HEK293 (cell line): Measurements from ENCODE around the gene FOXP1.

Experiments used
- CTCF ChIA-PET: fragments of 350-600 bp; formaldehyde crosslinking; extraction: SDS; loops from one replicate; lab custom pipeline; 2021; ENCODE audit warnings: antibody characterized with exemption; lab: Yijun Ruan, JAX
- POLR2A ChIA-PET: fragments of 300-600 bp; formaldehyde crosslinking; extraction: SDS; loops from one replicate; lab custom pipeline; 2020; ENCODE audit warnings: antibody characterized with exemption, inconsistent platforms; lab: Yijun Ruan, JAX
- H3K27ac ChIP-seq: fragments of 200-500 bp; sonication (Bioruptor generic); 2 replicates; pipeline ENCODE4 v1.5.1; 2014; ENCODE audit warnings: low read depth, low read length, control low read depth, inconsistent platforms; ENCODE audit errors: extremely low read depth
- H3K36me3 ChIP-seq, 2 experiments: fragments of 200-500 bp in 1 of 2; sonication (Bioruptor generic) in 1 of 2; 1 replicate in 1 of 2; 2 replicates in 1 of 2; pipeline ENCODE4 v1.5.1; 2014 to 2017; ENCODE audit warnings: inconsistent platforms in 2 of 2, low read length in 2 of 2; ENCODE audit not compliant: control insufficient read depth in 2 of 2, insufficient read depth in 1 of 2
- H3K4me1 ChIP-seq: fragments of 200-500 bp; sonication (Bioruptor generic); 2 replicates; pipeline ENCODE4 v1.5.1; 2014; ENCODE audit warnings: mild to moderate bottlenecking, low read length, inconsistent platforms; ENCODE audit not compliant: control insufficient read depth, insufficient read depth
- H3K4me3 ChIP-seq: 2 replicates; pipeline ENCODE4 v1.5.1; 2011; ENCODE audit warnings: low read depth, mild to moderate bottlenecking, control low read depth, low read length, moderate library complexity
- H3K9me3 ChIP-seq: fragments of 200-500 bp; sonication (Bioruptor generic); 2 replicates; pipeline ENCODE4 v1.5.1; 2014; ENCODE audit warnings: low read depth, low read length, inconsistent platforms; ENCODE audit not compliant: control insufficient read depth, insufficient read depth
- GLI2 ChIP-seq: fragments of 450-650 bp; formaldehyde crosslinking; IDR thresholded peaks from 2 replicates; pipeline ENCODE4; 2017; ENCODE audit warnings: missing biosample characterization, missing genetic modification characterization, low read depth, borderline replicate concordance
- GLIS2 ChIP-seq: fragments of 450-650 bp; formaldehyde crosslinking; IDR thresholded peaks from 2 replicates; pipeline ENCODE4 v1.5.1; 2016; ENCODE audit warnings: missing biosample characterization, missing genetic modification characterization
- PRDM1 ChIP-seq: fragments of 450-650 bp; formaldehyde crosslinking; IDR thresholded peaks from 2 replicates; pipeline ENCODE4; 2016; ENCODE audit warnings: missing biosample characterization, missing genetic modification characterization
- YY2 ChIP-seq: fragments of 450-650 bp; formaldehyde crosslinking; IDR thresholded peaks from 2 replicates; pipeline ENCODE4 v1.5.1; 2016; ENCODE audit warnings: missing biosample characterization, missing genetic modification characterization
- ZNF112 ChIP-seq: fragments of 450-650 bp; formaldehyde crosslinking; IDR thresholded peaks from 2 replicates; pipeline ENCODE4 v1.5.0; 2017; ENCODE audit warnings: missing biosample characterization, missing genetic modification characterization
- ZNF19 ChIP-seq: fragments of 450-650 bp; formaldehyde crosslinking; IDR thresholded peaks from 2 replicates; pipeline ENCODE4; 2016; ENCODE audit warnings: missing biosample characterization, missing genetic modification characterization, low read depth
- ZNF214 ChIP-seq: fragments of 450-650 bp; formaldehyde crosslinking; IDR thresholded peaks from 2 replicates; pipeline ENCODE4 v1.5.1; 2017; ENCODE audit warnings: missing biosample characterization, mild to moderate bottlenecking, missing genetic modification characterization, borderline replicate concordance
- ZNF23 ChIP-seq: fragments of 450-650 bp; formaldehyde crosslinking; IDR thresholded peaks from 2 replicates; pipeline ENCODE4 v1.5.1; 2016; ENCODE audit warnings: missing biosample characterization, missing genetic modification characterization, borderline replicate concordance
- ZNF324 ChIP-seq: fragments of 450-650 bp; formaldehyde crosslinking; IDR thresholded peaks from 2 replicates; pipeline ENCODE4 v1.5.1; 2016; ENCODE audit warnings: missing biosample characterization, missing genetic modification characterization
- ZNF366 ChIP-seq: fragments of 450-650 bp; formaldehyde crosslinking; conservative IDR thresholded peaks from 2 replicates; pipeline ENCODE4 v1.5.1; 2016; ENCODE audit warnings: missing biosample characterization, missing genetic modification characterization
- ZNF404 ChIP-seq: fragments of 450-650 bp; formaldehyde crosslinking; IDR thresholded peaks from 2 replicates; pipeline ENCODE4 v1.5.1; 2017; ENCODE audit warnings: missing biosample characterization, missing genetic modification characterization
- ZNF585B ChIP-seq: fragments of 450-650 bp; formaldehyde crosslinking; IDR thresholded peaks from 2 replicates; pipeline ENCODE4 v1.5.1; 2016; ENCODE audit warnings: missing biosample characterization, missing genetic modification characterization
- ZNF623 ChIP-seq: fragments of 450-650 bp; formaldehyde crosslinking; IDR thresholded peaks from 2 replicates; pipeline ENCODE4 v1.5.1; 2016; ENCODE audit warnings: missing biosample characterization, missing genetic modification characterization
- ZNF664 ChIP-seq: fragments of 450-650 bp; formaldehyde crosslinking; IDR thresholded peaks from 2 replicates; pipeline ENCODE4 v1.5.1; 2016; ENCODE audit warnings: missing biosample characterization, missing genetic modification characterization
- ZNF76 ChIP-seq: fragments of 450-650 bp; formaldehyde crosslinking; IDR thresholded peaks from 2 replicates; pipeline ENCODE4; 2016; ENCODE audit warnings: low read depth, missing biosample characterization, missing genetic modification characterization, borderline replicate concordance
- ZNF792 ChIP-seq: fragments of 450-650 bp; formaldehyde crosslinking; IDR thresholded peaks from 2 replicates; pipeline ENCODE4 v1.5.1; 2016; ENCODE audit warnings: missing biosample characterization, missing genetic modification characterization
- TF ChIP-seq, protein P1 (sequence below): sonication (generic); formaldehyde crosslinking; IDR thresholded peaks from 2 replicates; pipeline ENCODE4 v1.8.1; 2022; ENCODE audit warnings: mild to moderate bottlenecking, moderate library complexity, missing genetic modification reagents
- TF ChIP-seq, protein P2 (sequence below): fragments of 450-650 bp; formaldehyde crosslinking; IDR thresholded peaks from 2 replicates; pipeline ENCODE4 v1.5.1; 2016; ENCODE audit warnings: missing biosample characterization, missing genetic modification characterization
- TF ChIP-seq, protein P3 (sequence below): fragments of 450-650 bp; formaldehyde crosslinking; IDR thresholded peaks from 2 replicates; pipeline ENCODE4 v1.5.1; 2016; ENCODE audit warnings: missing biosample characterization, missing genetic modification characterization, borderline replicate concordance
- TF ChIP-seq, protein P4 (sequence below): fragments of 450-650 bp; formaldehyde crosslinking; IDR thresholded peaks from 2 replicates; pipeline ENCODE4 v1.5.1; 2017; ENCODE audit warnings: missing biosample characterization, missing genetic modification characterization

The FOXP1 gene

DNA sequence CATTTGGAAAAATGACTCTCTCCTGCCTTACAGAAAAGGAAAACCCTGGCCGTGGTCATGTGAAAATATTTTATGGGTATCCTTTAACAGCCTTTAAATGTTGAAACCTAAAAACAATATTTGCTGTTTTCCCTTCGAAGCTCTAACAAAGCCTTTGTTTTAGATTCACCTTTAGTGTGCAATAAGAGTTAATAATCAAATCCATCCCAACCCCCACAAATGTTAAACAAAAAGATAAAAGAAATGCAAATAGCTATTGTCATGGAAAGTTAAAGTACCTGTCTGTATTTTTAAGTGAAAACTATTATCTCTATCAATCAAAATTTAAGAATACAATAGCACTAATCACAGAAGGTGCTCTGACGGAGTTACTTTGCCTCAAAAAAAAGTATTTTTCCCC lies 279.3 kb downstream of the FOXP1 start:
- H3K36me3 ChIP-seq, result no peaks in the 10 kb centered on the region
- peaks cover 23% of the 10 kb centered on the region for H3K4me1 ChIP-seq
- no peak overlapping the region for H3K4me3 ChIP-seq
- H3K27ac ChIP-seq, result no peak overlapping the region
- ChIA-PET CTCF (no interaction called here), POLR2A (no interaction called here)
- no peaks in the 10 kb centered on the region for H3K9me3 ChIP-seq
- TF ChIP-seq YY2 (tag by site-specific recombination), result no peak
- TF ChIP-seq ZNF19, result no peak
- TF ChIP-seq, protein P1, sequence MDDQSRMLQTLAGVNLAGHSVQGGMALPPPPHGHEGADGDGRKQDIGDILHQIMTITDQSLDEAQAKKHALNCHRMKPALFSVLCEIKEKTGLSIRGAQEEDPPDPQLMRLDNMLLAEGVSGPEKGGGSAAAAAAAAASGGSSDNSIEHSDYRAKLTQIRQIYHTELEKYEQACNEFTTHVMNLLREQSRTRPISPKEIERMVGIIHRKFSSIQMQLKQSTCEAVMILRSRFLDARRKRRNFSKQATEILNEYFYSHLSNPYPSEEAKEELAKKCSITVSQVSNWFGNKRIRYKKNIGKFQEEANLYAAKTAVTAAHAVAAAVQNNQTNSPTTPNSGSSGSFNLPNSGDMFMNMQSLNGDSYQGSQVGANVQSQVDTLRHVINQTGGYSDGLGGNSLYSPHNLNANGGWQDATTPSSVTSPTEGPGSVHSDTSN (CRISPR knock-in tag), result no peak
- TF ChIP-seq ZNF214 (tag by site-specific recombination), result no peak
- no peak for TF ChIP-seq ZNF585B (tag by site-specific recombination)
- TF ChIP-seq, all 188 proteins: peak for 0

DNA sequence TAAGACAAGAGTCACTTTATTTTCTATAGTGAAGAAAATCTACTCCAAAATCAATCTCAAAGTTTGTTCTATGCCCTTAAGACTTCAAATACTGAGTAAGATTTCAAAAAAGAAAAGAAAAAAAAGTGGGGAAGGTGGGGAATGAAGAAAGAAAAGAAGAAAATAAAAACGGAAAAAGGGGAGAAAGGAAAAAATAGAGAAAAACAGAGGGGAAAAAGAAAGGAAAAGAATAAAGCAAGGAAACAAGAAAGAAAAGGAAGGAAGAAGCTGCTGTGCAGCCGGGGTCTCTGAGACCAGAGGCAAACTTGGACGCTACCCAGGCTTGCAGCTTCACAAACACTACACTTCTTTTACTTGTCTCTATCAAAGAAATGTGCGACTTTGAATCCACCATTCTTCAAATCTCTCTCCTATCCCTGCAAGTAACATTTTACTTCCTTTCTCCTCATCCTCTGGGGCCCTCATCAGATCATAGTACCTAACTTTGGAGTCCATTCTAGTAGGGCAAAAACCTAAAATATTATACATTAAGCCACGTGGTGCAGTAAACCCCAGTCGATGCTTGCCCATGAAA lies 279.8 kb downstream of the FOXP1 start:
- peak; percentile 36; the same call in 1 of the 2 replicates for TF ChIP-seq ZNF366
- TF ChIP-seq ZNF324 (tag by site-specific recombination), result no peak
- TF ChIP-seq ZNF623 (tag by site-specific recombination), result no peak
- TF ChIP-seq PRDM1 (tag by site-specific recombination), result peak; percentile 44; the same call in 1 of the 2 replicates
- TF ChIP-seq ZNF792 (tag by site-specific recombination), result no peak
- H3K4me3 ChIP-seq, result no peak overlapping the region
- no peaks in the 10 kb centered on the region for H3K9me3 ChIP-seq
- H3K36me3 ChIP-seq, result no peaks in the 10 kb centered on the region
- POLR2A ChIA-PET, result no interaction called here
- H3K27ac ChIP-seq, result no peak overlapping the region
- CTCF ChIA-PET, result no interaction called here
- H3K4me1 ChIP-seq, result peaks cover 23% of the 10 kb centered on the region

DNA sequence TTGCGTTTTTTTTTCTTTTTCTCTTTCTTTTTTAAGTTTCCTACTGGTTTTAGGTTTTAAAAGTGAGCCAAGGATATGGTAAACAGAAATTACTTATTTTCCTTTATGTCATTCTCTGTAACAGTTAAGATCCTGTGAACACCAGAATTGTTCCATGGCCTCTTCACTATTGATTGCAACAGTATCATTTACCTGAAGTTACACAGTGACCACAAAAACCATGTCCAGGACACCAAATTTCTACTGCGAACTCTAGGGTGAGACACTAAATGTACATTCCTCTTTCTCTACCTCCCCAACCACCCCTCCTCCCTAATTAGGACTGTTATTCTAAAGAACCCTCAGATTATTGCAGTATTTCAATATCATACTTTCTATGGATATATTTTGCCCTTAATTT lies 280.9 kb downstream of the FOXP1 start:
- H3K36me3 ChIP-seq, result no peaks in the 10 kb centered on the region
- ChIA-PET CTCF (no interaction called here), POLR2A (no interaction called here)
- peaks cover 19% of the 10 kb centered on the region for H3K4me1 ChIP-seq
- no peak overlapping the region for H3K27ac ChIP-seq
- H3K9me3 ChIP-seq, result no peaks in the 10 kb centered on the region
- no peak for TF ChIP-seq ZNF404 (tag by site-specific recombination)
- TF ChIP-seq, protein P2, sequence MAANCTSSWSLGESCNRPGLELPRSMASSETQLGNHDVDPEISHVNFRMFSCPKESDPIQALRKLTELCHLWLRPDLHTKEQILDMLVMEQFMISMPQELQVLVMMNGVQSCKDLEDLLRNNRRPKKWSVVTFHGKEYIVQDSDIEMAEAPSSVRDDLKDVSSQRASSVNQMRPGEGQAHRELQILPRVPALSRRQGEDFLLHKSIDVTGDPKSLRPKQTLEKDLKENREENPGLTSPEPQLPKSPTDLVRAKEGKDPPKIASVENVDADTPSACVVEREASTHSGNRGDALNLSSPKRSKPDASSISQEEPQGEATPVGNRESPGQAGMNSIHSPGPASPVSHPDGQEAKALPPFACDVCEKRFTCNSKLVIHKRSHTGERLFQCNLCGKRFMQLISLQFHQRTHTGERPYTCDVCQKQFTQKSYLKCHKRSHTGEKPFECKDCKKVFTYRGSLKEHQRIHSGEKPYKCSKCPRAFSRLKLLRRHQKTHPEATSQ (tag by site-specific recombination), result no peak
- TF ChIP-seq ZNF664, result no peak
- no peak for TF ChIP-seq ZNF112 (tag by site-specific recombination)
- TF ChIP-seq GLI2 (tag by site-specific recombination), result no peak
- TF ChIP-seq, protein P3, sequence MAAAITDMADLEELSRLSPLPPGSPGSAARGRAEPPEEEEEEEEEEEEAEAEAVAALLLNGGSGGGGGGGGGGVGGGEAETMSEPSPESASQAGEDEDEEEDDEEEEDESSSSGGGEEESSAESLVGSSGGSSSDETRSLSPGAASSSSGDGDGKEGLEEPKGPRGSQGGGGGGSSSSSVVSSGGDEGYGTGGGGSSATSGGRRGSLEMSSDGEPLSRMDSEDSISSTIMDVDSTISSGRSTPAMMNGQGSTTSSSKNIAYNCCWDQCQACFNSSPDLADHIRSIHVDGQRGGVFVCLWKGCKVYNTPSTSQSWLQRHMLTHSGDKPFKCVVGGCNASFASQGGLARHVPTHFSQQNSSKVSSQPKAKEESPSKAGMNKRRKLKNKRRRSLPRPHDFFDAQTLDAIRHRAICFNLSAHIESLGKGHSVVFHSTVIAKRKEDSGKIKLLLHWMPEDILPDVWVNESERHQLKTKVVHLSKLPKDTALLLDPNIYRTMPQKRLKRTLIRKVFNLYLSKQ, result no peak
- no peak for TF ChIP-seq GLIS2 (tag by site-specific recombination)
- TF ChIP-seq ZNF23 (tag by site-specific recombination), result no peak
- TF ChIP-seq, protein P4, sequence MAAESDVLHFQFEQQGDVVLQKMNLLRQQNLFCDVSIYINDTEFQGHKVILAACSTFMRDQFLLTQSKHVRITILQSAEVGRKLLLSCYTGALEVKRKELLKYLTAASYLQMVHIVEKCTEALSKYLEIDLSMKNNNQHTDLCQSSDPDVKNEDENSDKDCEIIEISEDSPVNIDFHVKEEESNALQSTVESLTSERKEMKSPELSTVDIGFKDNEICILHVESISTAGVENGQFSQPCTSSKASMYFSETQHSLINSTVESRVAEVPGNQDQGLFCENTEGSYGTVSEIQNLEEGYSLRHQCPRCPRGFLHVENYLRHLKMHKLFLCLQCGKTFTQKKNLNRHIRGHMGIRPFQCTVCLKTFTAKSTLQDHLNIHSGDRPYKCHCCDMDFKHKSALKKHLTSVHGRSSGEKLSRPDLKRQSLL (tag by site-specific recombination), result no peak
- no peak for TF ChIP-seq ZNF76 (tag by site-specific recombination)
- H3K4me3 ChIP-seq, result no peak overlapping the region
